IMR-90 (cell line): ENCODE measurements around the gene PRR16.

ENCODE experiments used
- CTCF ChIP-seq: conservative IDR thresholded peaks from 2 replicates; pipeline ENCODE4 v1.5.1; 2012; ENCODE audit warnings: mild to moderate bottlenecking, low read depth, low read length, improper control_type of control experiment
- POLR2A ChIP-seq: IDR thresholded peaks from 2 replicates; pipeline ENCODE4 v1.6.1; 2012; ENCODE audit warnings: mild to moderate bottlenecking, low read depth, low read length
- RAD21 ChIP-seq: IDR thresholded peaks from 2 replicates; pipeline ENCODE4 v1.6.1; 2012; ENCODE audit warnings: low read length, improper control_type of control experiment
- RFX5 ChIP-seq: IDR thresholded peaks from 2 replicates; pipeline ENCODE4 v1.8.0; 2012; ENCODE audit warnings: low read depth, mild to moderate bottlenecking, low read length, moderate library complexity
- SMC3 ChIP-seq: fragments of 150-350 bp; IDR thresholded peaks from 2 replicates; pipeline ENCODE4 v1.6.1; 2016; ENCODE audit warnings: low read depth, mild to moderate bottlenecking, antibody characterized with exemption, low read length, moderate library complexity
- USF2 ChIP-seq: fragments of 150-350 bp; IDR thresholded peaks from 2 replicates; pipeline ENCODE4 v1.6.1; 2017; ENCODE audit warnings: mild to moderate bottlenecking, antibody characterized with exemption, low read length, low read depth

DNA sequence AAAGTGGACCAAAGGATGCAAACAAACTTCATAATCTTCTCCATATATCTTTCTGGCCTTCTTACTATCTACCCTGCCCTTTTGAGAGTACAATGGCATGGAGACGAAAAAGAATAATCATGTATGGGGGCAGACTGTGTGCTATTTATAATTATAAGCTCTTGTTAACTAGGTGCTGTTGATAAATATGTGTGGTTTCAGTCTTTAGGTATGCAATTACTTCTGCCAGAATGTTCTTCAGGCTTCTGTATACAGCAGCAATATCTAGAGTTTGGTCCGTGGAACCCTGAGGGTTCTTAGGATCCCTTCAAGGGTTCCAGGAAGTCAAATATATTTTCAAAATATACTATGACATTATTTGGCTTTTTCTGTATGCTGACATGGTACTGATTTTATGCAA, 20.5 kb upstream of the PRR16 start:
- no peak for TF ChIP-seq CTCF
- no peak for TF ChIP-seq SMC3
- TF ChIP-seq POLR2A: no peak
- no peak for TF ChIP-seq USF2
- TF ChIP-seq RFX5: no peak
- no peak for TF ChIP-seq RAD21
